Heart left ventricle (tissue), 13 donors: ENCODE results near the gene MSRB3.
"Not testable (repeated sequence)": the region's sequence is repeated elsewhere in the genome, so short reads cannot be mapped to it uniquely, and the experiment has no call there.

ENCODE experiments used
- POLR2A ChIP-seq, 2 donors: fragments of 450-650 bp; IDR thresholded peaks; one replicate each; pipeline ENCODE4 v1.6.1; 2017; ENCODE audit warnings: antibody characterized with exemption in 2 of 2, mild to moderate bottlenecking in 2 of 2, moderate library complexity in 2 of 2
- TF ChIP-seq, protein P1 (sequence below), 12 donors: fragments of 200-600 bp; sonication (generic) in 4 of 12; IDR thresholded peaks; one replicate each; pipeline versions ENCODE4 v1.5.0 to v1.8.0; 2018 to 2022; ENCODE audit warnings: antibody characterized with exemption in 12 of 12, mild to moderate bottlenecking in 5 of 12
- donor health status: ischemic (EF 13 %, LVEDD 7.1; RV severe dilation, severe dysfunction).
- donor health status: DM: no; HTN: yes; CAD: no.
- donor health status: DM: no; HTN: no; CAD: no.
- donor health status: ischemic (EF 25% LVEDD 6.9; RV normal size, moderate dysfunction).
- donor health status: ischemic (EF 25% LVEDD 5.7; RV mildly dilated, moderate dysfunction).
- donor health status: ischemic (EF 35%, LVEDD 5.7; RV mildly dilated, moderate dysfunction).
- donor health status: nonischemic (EF 11% LVEDD 7.7; RV severe dilation, severe dysfunction).
- donor health status: DM: yes; HTN: yes; CAD: no.
- donor health status: PGD.
- donor health status: ischemic (EF 29% LVEDD 5.4; RV normal size, mild dysfunction).
- donor health status: nonischemic (EF 23%, LVEDD 6.1; RV moderate dilation, normal function).

DNA sequence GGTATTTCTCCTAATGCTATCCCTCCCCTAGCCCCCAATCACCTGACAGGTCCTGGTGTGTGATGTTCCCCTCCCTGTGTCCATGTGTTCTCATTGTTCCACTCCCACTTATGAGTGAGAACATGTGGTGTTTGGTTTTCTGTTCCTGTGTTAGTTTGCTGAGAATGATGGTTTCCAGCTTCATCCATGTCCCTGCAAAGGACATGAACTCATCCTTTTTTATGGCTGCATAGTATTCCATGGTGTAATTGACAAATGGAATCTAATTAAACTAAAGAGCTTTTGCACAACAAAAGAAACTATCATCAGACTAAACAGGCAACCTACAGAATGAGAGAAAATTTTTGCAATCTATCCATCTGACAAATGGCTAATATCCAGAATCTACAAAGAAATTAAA lies 178.9 kb downstream of the MSRB3 start:
- TF ChIP-seq POLR2A (IDR thresholded peaks at IDR 0.05), result not testable (repeated sequence)
- TF ChIP-seq, protein P1, sequence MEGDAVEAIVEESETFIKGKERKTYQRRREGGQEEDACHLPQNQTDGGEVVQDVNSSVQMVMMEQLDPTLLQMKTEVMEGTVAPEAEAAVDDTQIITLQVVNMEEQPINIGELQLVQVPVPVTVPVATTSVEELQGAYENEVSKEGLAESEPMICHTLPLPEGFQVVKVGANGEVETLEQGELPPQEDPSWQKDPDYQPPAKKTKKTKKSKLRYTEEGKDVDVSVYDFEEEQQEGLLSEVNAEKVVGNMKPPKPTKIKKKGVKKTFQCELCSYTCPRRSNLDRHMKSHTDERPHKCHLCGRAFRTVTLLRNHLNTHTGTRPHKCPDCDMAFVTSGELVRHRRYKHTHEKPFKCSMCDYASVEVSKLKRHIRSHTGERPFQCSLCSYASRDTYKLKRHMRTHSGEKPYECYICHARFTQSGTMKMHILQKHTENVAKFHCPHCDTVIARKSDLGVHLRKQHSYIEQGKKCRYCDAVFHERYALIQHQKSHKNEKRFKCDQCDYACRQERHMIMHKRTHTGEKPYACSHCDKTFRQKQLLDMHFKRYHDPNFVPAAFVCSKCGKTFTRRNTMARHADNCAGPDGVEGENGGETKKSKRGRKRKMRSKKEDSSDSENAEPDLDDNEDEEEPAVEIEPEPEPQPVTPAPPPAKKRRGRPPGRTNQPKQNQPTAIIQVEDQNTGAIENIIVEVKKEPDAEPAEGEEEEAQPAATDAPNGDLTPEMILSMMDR (IDR thresholded peaks at IDR 0.05), result not testable (repeated sequence)
